HEK293 (cell line): ENCODE data around the gene IL17C.

Experiments used
- CTCF ChIA-PET: fragments of 350-600 bp; formaldehyde crosslinking; extraction: SDS; loops from one replicate; lab custom pipeline; 2021; ENCODE audit warnings: antibody characterized with exemption; lab: Yijun Ruan, JAX
- POLR2A ChIA-PET: fragments of 300-600 bp; formaldehyde crosslinking; extraction: SDS; loops from one replicate; lab custom pipeline; 2020; ENCODE audit warnings: antibody characterized with exemption, inconsistent platforms; lab: Yijun Ruan, JAX
- H3K27ac ChIP-seq: fragments of 200-500 bp; sonication (Bioruptor generic); 2 replicates; pipeline ENCODE4 v1.5.1; 2014; ENCODE audit warnings: low read depth, low read length, control low read depth, inconsistent platforms; ENCODE audit errors: extremely low read depth
- H3K36me3 ChIP-seq, 2 experiments: fragments of 200-500 bp in 1 of 2; sonication (Bioruptor generic) in 1 of 2; 1 replicate in 1 of 2; 2 replicates in 1 of 2; pipeline ENCODE4 v1.5.1; 2014 to 2017; ENCODE audit warnings: inconsistent platforms in 2 of 2, low read length in 2 of 2; ENCODE audit not compliant: control insufficient read depth in 2 of 2, insufficient read depth in 1 of 2
- H3K4me1 ChIP-seq: fragments of 200-500 bp; sonication (Bioruptor generic); 2 replicates; pipeline ENCODE4 v1.5.1; 2014; ENCODE audit warnings: mild to moderate bottlenecking, low read length, inconsistent platforms; ENCODE audit not compliant: control insufficient read depth, insufficient read depth
- H3K4me3 ChIP-seq: 2 replicates; pipeline ENCODE4 v1.5.1; 2011; ENCODE audit warnings: low read depth, mild to moderate bottlenecking, control low read depth, low read length, moderate library complexity
- H3K9me3 ChIP-seq: fragments of 200-500 bp; sonication (Bioruptor generic); 2 replicates; pipeline ENCODE4 v1.5.1; 2014; ENCODE audit warnings: low read depth, low read length, inconsistent platforms; ENCODE audit not compliant: control insufficient read depth, insufficient read depth
- BCL11A ChIP-seq: fragments of 450-650 bp; formaldehyde crosslinking; IDR thresholded peaks from 2 replicates; pipeline ENCODE4 v1.5.1; 2016; ENCODE audit warnings: low read depth, missing biosample characterization, missing genetic modification characterization
- HOXC10 ChIP-seq: sonication (generic); formaldehyde crosslinking; IDR thresholded peaks from 2 replicates; pipeline ENCODE4 v1.8.1; 2023; ENCODE audit warnings: mild to moderate bottlenecking, missing genetic modification reagents
- IKZF3 ChIP-seq: fragments of 450-650 bp; IDR thresholded peaks from 2 replicates; pipeline ENCODE4 v1.5.0; 2018; ENCODE audit warnings: missing biosample characterization, mild to moderate bottlenecking, missing genetic modification characterization, moderate library complexity
- KLF7 ChIP-seq: fragments of 450-650 bp; formaldehyde crosslinking; IDR thresholded peaks from 2 replicates; pipeline ENCODE4 v1.5.1; 2016; ENCODE audit warnings: missing biosample characterization, missing genetic modification characterization, borderline replicate concordance
- YY1 ChIP-seq: fragments of 450-650 bp; formaldehyde crosslinking; IDR thresholded peaks from 2 replicates; pipeline ENCODE4 v1.5.1; 2018; ENCODE audit warnings: missing biosample characterization, missing genetic modification characterization
- ZBTB17 ChIP-seq: fragments of 450-650 bp; formaldehyde crosslinking; IDR thresholded peaks from 2 replicates; pipeline ENCODE4 v1.5.1; 2016; ENCODE audit warnings: missing biosample characterization, missing genetic modification characterization
- ZBTB20 ChIP-seq: fragments of 450-650 bp; formaldehyde crosslinking; IDR thresholded peaks from 2 replicates; pipeline ENCODE4 v1.5.1; 2016; ENCODE audit warnings: missing biosample characterization, missing genetic modification characterization
- ZNF274 ChIP-seq, 2 experiments: fragments of 200-500 bp in 1 of 2; fragments of 450-650 bp in 1 of 2; sonication (Bioruptor generic) in 1 of 2; formaldehyde crosslinking in 1 of 2; IDR thresholded peaks; 2 replicates each; pipeline versions ENCODE4 v1.5.1 to v1.6.1; 2014 to 2016; ENCODE audit warnings: borderline replicate concordance in 1 of 2, inconsistent platforms in 1 of 2, low read length in 1 of 2, missing biosample characterization in 1 of 2, missing genetic modification characterization in 1 of 2
- ZNF404 ChIP-seq: fragments of 450-650 bp; formaldehyde crosslinking; IDR thresholded peaks from 2 replicates; pipeline ENCODE4 v1.5.1; 2017; ENCODE audit warnings: missing biosample characterization, missing genetic modification characterization
- ZNF416 ChIP-seq: fragments of 450-650 bp; formaldehyde crosslinking; IDR thresholded peaks from 2 replicates; pipeline ENCODE4 v1.5.1; 2016; ENCODE audit warnings: missing biosample characterization, missing genetic modification characterization
- ZNF585B ChIP-seq: fragments of 450-650 bp; formaldehyde crosslinking; IDR thresholded peaks from 2 replicates; pipeline ENCODE4 v1.5.1; 2016; ENCODE audit warnings: missing biosample characterization, missing genetic modification characterization
- ZNF670 ChIP-seq: fragments of 450-650 bp; formaldehyde crosslinking; IDR thresholded peaks from 2 replicates; pipeline ENCODE4 v1.5.1; 2016; ENCODE audit warnings: missing biosample characterization, missing genetic modification characterization, low read depth
- ZNF747 ChIP-seq: fragments of 450-650 bp; formaldehyde crosslinking; IDR thresholded peaks from 2 replicates; pipeline ENCODE4 v1.5.1; 2016; ENCODE audit warnings: missing biosample characterization, missing genetic modification characterization
- ZNF837 ChIP-seq: fragments of 450-650 bp; formaldehyde crosslinking; IDR thresholded peaks from 2 replicates; pipeline ENCODE4 v1.5.1; 2016; ENCODE audit warnings: missing biosample characterization, missing genetic modification characterization
- ZSCAN30 ChIP-seq: fragments of 450-650 bp; IDR thresholded peaks from 2 replicates; pipeline ENCODE4 v1.5.1; 2018; ENCODE audit warnings: missing biosample characterization, mild to moderate bottlenecking, missing genetic modification characterization, moderate library complexity
- TF ChIP-seq, protein P1 (sequence below): fragments of 450-650 bp; formaldehyde crosslinking; IDR thresholded peaks from 2 replicates; pipeline ENCODE4 v1.5.1; 2016; ENCODE audit warnings: missing biosample characterization, missing genetic modification characterization
- TF ChIP-seq, protein P2 (sequence below): fragments of 450-650 bp; formaldehyde crosslinking; IDR thresholded peaks from 2 replicates; pipeline ENCODE4 v1.5.1; 2016; ENCODE audit warnings: missing biosample characterization, missing genetic modification characterization
- TF ChIP-seq, protein P3 (sequence below): fragments of 450-650 bp; formaldehyde crosslinking; IDR thresholded peaks from 2 replicates; pipeline ENCODE4 v1.5.1; 2016; ENCODE audit warnings: missing biosample characterization, missing genetic modification characterization

Gene IL17C

DNA sequence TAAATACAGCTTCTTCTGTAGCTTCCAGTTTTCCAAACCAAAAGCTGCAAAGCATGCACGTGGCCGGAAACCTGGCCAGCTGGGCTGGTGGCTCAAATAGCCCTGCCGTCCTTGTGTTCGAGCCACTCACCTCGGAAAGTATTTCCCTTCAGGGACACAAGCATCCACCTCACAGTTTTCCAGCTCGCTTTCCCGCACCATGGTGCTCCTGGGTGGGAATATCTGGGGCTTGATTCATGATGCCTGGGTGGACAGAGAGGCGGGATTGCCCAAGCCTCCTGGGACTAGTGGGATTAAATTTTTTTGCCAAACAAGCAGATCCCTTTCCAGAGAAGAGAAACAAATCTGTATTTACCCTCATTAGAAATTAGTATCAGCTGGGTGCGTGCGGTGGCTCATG lies 31.6 kb downstream of the IL17C start:
- TF ChIP-seq ZBTB17, result peak; percentile 36; the same call in 1 of the 2 replicates
- TF ChIP-seq, protein P1, sequence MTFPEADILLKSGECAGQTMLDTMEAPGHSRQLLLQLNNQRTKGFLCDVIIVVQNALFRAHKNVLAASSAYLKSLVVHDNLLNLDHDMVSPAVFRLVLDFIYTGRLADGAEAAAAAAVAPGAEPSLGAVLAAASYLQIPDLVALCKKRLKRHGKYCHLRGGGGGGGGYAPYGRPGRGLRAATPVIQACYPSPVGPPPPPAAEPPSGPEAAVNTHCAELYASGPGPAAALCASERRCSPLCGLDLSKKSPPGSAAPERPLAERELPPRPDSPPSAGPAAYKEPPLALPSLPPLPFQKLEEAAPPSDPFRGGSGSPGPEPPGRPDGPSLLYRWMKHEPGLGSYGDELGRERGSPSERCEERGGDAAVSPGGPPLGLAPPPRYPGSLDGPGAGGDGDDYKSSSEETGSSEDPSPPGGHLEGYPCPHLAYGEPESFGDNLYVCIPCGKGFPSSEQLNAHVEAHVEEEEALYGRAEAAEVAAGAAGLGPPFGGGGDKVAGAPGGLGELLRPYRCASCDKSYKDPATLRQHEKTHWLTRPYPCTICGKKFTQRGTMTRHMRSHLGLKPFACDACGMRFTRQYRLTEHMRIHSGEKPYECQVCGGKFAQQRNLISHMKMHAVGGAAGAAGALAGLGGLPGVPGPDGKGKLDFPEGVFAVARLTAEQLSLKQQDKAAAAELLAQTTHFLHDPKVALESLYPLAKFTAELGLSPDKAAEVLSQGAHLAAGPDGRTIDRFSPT (tag by site-specific recombination), result no peak
- no peak overlapping the region for H3K27ac ChIP-seq

DNA sequence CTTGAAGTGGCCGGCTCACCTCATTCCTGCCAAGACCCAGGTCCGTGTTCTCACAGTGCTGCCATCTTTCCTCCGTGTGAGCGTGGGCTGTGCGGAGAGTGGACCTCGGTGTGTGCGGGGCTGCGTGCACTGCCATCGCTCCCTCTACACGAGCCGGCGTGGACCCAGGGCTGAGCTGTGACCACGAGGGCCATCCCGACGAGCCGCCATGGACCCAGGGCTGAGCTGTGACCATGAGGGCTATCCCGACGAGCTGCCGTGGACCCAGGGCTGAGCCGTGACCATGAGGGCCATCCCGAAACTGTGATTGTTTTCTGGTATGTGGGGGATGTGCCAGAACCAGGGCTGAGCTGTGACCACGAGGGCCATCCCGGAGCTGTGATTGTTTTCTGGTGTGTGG lies 33.4 kb downstream of the IL17C start:
- H3K36me3 ChIP-seq, result no peaks in the 10 kb centered on the region; a peak in 1 of 3 replicates
- no peaks in the 10 kb centered on the region for H3K9me3 ChIP-seq
- H3K4me3 ChIP-seq, result no peak overlapping the region
- no peak for TF ChIP-seq ZNF585B (tag by site-specific recombination)
- TF ChIP-seq, protein P2, sequence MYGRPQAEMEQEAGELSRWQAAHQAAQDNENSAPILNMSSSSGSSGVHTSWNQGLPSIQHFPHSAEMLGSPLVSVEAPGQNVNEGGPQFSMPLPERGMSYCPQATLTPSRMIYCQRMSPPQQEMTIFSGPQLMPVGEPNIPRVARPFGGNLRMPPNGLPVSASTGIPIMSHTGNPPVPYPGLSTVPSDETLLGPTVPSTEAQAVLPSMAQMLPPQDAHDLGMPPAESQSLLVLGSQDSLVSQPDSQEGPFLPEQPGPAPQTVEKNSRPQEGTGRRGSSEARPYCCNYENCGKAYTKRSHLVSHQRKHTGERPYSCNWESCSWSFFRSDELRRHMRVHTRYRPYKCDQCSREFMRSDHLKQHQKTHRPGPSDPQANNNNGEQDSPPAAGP (tag by site-specific recombination), result no peak
- TF ChIP-seq, all 188 proteins: peak for 0
- H3K4me1 ChIP-seq, result no peaks in the 10 kb centered on the region
- ChIA-PET POLR2A (no interaction called here), CTCF (interaction anchor here (0.6 to 3.2 kb wide), 5 partner anchors 9 to 947 kb away, joined by 3 to 13 read pairs (median 3); partner anchors contain the start of gene MVD)
- H3K27ac ChIP-seq, result no peak overlapping the region

More for the DNA sequence above, 31.6 kb downstream of the IL17C start:
- ChIA-PET POLR2A (no interaction called here), CTCF (interaction anchor here (1.4 to 3.2 kb wide), 2 partner anchors 11 to 17 kb away, joined by 9 to 13 read pairs; no protein-coding TSS in a partner anchor)
- Histone ChIP-seq H3K4me3 (no peak overlapping the region), H3K9me3 (no peaks in the 10 kb centered on the region), H3K36me3 (peaks cover 0 to 2% of the 10 kb centered on the region in 2 experiments; a peak in 2 of 3 replicates), H3K4me1 (no peaks in the 10 kb centered on the region)

DNA sequence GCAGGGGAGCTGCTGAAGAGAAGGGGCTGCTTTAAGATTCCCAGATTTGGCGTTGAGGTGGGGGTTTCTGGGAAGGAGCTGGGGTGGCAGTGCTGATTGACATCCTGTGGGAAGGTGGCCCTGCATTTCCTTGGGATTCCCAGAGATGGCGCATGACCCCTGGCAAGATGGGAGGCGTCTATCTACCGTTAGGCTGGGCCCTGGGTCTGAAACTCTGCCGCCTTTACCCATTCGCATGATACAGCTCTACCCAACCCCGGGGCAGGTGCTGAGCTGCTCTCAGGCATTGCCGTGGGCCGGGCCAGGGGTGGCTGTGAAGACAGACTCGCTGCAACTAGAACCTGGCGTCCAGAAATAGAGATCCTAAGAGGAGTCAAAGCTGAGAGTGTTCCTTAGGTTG lies 34.4 kb downstream of the IL17C start:
- POLR2A ChIA-PET, result interaction anchor here (0.9 to 1.4 kb wide), 3 partner anchors 10 to 98 kb away, joined by 3 to 5 read pairs (median 3); partner anchors contain the start of gene MVD
- H3K4me1 ChIP-seq, result no peaks in the 10 kb centered on the region
- no peak overlapping the region for H3K27ac ChIP-seq
- CTCF ChIA-PET, result interaction anchor here (0.9 to 3.2 kb wide), 6 partner anchors 8 to 19 kb away, joined by 3 to 13 read pairs (median 4); partner anchors contain the start of gene MVD
- H3K36me3 ChIP-seq, result no peaks in the 10 kb centered on the region; a peak in 1 of 3 replicates
- H3K4me3 ChIP-seq, result no peak overlapping the region
- no peaks in the 10 kb centered on the region for H3K9me3 ChIP-seq
- TF ChIP-seq ZNF416 (tag by site-specific recombination) (no peak), YY1 (tag by site-specific recombination) (no peak), ZSCAN30 (no peak), IKZF3 (no peak), ZNF837 (tag by site-specific recombination) (no peak), ZNF747 (tag by site-specific recombination) (no peak), ZBTB20 (no peak)
- TF ChIP-seq, protein P3, sequence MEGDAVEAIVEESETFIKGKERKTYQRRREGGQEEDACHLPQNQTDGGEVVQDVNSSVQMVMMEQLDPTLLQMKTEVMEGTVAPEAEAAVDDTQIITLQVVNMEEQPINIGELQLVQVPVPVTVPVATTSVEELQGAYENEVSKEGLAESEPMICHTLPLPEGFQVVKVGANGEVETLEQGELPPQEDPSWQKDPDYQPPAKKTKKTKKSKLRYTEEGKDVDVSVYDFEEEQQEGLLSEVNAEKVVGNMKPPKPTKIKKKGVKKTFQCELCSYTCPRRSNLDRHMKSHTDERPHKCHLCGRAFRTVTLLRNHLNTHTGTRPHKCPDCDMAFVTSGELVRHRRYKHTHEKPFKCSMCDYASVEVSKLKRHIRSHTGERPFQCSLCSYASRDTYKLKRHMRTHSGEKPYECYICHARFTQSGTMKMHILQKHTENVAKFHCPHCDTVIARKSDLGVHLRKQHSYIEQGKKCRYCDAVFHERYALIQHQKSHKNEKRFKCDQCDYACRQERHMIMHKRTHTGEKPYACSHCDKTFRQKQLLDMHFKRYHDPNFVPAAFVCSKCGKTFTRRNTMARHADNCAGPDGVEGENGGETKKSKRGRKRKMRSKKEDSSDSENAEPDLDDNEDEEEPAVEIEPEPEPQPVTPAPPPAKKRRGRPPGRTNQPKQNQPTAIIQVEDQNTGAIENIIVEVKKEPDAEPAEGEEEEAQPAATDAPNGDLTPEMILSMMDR (tag by site-specific recombination), result peak; percentile 61; the same call in 1 of the 2 replicates

DNA sequence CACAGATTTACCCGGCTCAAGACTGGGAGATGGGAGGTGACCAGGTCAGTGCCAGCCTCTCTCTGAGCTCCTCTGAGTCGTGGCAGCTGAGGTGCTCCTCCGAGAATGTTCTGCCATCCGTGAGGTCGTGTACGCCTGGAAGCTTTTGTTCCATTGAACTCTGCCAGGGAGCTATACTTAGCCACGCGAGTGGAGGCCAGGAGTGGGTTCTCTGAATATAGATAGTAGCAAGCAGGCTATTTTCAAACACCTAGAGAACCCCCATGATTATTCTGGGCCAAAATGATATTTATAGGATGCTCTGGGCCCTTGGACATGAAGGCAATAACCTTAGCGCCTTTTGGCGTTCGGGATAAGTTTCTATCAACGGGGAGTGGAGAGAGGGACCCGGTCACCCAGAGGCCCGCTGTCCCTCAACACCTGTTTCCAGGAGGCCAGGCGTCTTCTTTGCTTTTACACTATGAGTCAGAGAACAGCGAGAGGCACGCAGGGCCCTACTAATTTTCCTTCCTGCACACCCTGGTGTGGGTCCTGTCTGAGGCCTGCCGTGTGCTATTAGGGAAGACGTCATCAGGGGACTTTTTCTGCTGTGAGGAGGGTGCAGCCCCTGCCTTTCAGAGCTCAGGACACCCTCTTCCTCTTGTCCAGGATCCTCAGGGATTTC lies 35.5 kb downstream of the IL17C start:
- POLR2A ChIA-PET, result no interaction called here
- H3K9me3 ChIP-seq, result no peaks in the 10 kb centered on the region
- no peak overlapping the region for H3K4me3 ChIP-seq
- H3K36me3 ChIP-seq, result no peaks in the 10 kb centered on the region; a peak in 1 of 3 replicates
- CTCF ChIA-PET, result no interaction called here
- H3K27ac ChIP-seq, result no peak overlapping the region
- TF ChIP-seq BCL11A (tag by site-specific recombination), result no peak
- TF ChIP-seq KLF7 (tag by site-specific recombination), result no peak
- TF ChIP-seq HOXC10 (CRISPR knock-in tag), result no peak
- TF ChIP-seq ZNF670, result no peak
- no peak for TF ChIP-seq ZNF274 (IDR thresholded peaks at IDR 0.05; ENCODE audit: low read length)
- no peak for TF ChIP-seq ZNF274 (tag by site-specific recombination; IDR thresholded peaks at IDR 0.05; ENCODE audit: borderline replicate concordance)
- no peak for TF ChIP-seq ZNF404 (tag by site-specific recombination)
- H3K4me1 ChIP-seq, result no peaks in the 10 kb centered on the region
